Skeletal muscle tissue (tissue), 4 donors: Measurements from ENCODE around the gene ALG3. TPM values are rescaled to one million over a fixed set of nuclear protein-coding genes. Genes with fewer than 3 reads are reported as not detected.

Experiments
- H3K27ac ChIP-seq: one replicate; pipeline ENCODE4 v1.7.0; 2013; ENCODE audit warnings: mild to moderate bottlenecking, low read depth, low read length, inconsistent platforms
- H3K27me3 ChIP-seq, 3 donors: one replicate each; pipeline ENCODE4 v1.7.0; 2013; ENCODE audit warnings: low read length in 3 of 3; ENCODE audit not compliant: control insufficient read depth in 3 of 3, insufficient read depth in 3 of 3
- H3K36me3 ChIP-seq, 3 donors: one replicate each; pipeline ENCODE4 v1.7.0; 2013; ENCODE audit warnings: low read length in 3 of 3; ENCODE audit not compliant: control insufficient read depth in 3 of 3, insufficient read depth in 3 of 3
- H3K4me1 ChIP-seq, 3 donors: one replicate each; pipeline ENCODE4 v1.7.0; 2013; ENCODE audit warnings: low read length in 3 of 3, mild to moderate bottlenecking in 3 of 3; ENCODE audit not compliant: control insufficient read depth in 3 of 3, insufficient read depth in 3 of 3
- H3K4me3 ChIP-seq, 3 donors: one replicate each; pipeline ENCODE4 v1.7.0; 2013; ENCODE audit warnings: low read length in 3 of 3
- H3K9ac ChIP-seq, 3 donors: one replicate each; pipeline ENCODE4 v1.7.0; 2013; ENCODE audit warnings: low read length in 3 of 3, mild to moderate bottlenecking in 3 of 3, moderate library complexity in 2 of 3, low read depth in 1 of 3
- H3K9me3 ChIP-seq, 3 donors: one replicate each; pipeline ENCODE4 v1.7.0; 2013; ENCODE audit warnings: low read length in 3 of 3; ENCODE audit not compliant: control insufficient read depth in 3 of 3
- total RNA-seq: library from RNA; depleted of rRNA; stranded (reverse); fragments of >200 nt; gene quantifications from one replicate; pipeline ENCODE4 v1.2.3, GENCODE V29; 2014
- donor health status: Osteomylitis.

Gene ALG3
- total RNA-seq, 1 donor from 2014 or later: 17.2 TPM

- Histone ChIP-seq H3K27ac (no peak overlapping the region), H3K4me3 (no peak overlapping the region), H3K9ac (no peak overlapping the region), H3K27me3 (peaks cover 0 to 12% (median 4%) of the 10 kb centered on the region in 3 donors), H3K4me1 (peaks cover 0 to 5% (median 0%) of the 10 kb centered on the region in 3 donors), H3K36me3 (peaks cover 35 to 39% (median 39%) of the 10 kb centered on the region in 3 donors), H3K9me3 (no peaks in the 10 kb centered on the region)
Measured at GRCh38 chr3:184242297-184242685, 6.5 kb downstream of the ALG3 start.

GRCh38 chr3:184241447-184242296 is 7.1 kb downstream of the ALG3 start:
- Histone ChIP-seq H3K4me1 (peaks cover 0 to 5% (median 0%) of the 10 kb centered on the region in 3 donors), H3K9ac (no peak overlapping the region), H3K9me3 (no peaks in the 10 kb centered on the region), H3K27me3 (peaks cover 4 to 18% (median 7%) of the 10 kb centered on the region in 3 donors), H3K4me3 (no peak overlapping the region), H3K36me3 (peaks cover 35 to 39% (median 39%) of the 10 kb centered on the region in 3 donors), H3K27ac (no peak overlapping the region)

GRCh38 chr3:184241141-184241446 is 7.7 kb downstream of the ALG3 start:
- no peak overlapping the region for H3K9ac ChIP-seq
- no peak overlapping the region for H3K4me3 ChIP-seq
- H3K9me3 ChIP-seq: no peaks in the 10 kb centered on the region
- peaks cover 0 to 5% (median 0%) of the 10 kb centered on the region in 3 donors for H3K4me1 ChIP-seq
- H3K27ac ChIP-seq: no peak overlapping the region
- peaks cover 5 to 24% (median 7%) of the 10 kb centered on the region in 3 donors for H3K27me3 ChIP-seq
- H3K36me3 ChIP-seq: peaks cover 35 to 39% (median 39%) of the 10 kb centered on the region in 3 donors

GRCh38 chr3:184240384-184241140 is 8.2 kb downstream of the ALG3 start:
- peaks cover 34 to 38% (median 36%) of the 10 kb centered on the region in 3 donors for H3K36me3 ChIP-seq

GRCh38 chr3:184239708-184240107 is 9.1 kb downstream of the ALG3 start:
- H3K36me3 ChIP-seq: peaks cover 25 to 29% (median 27%) of the 10 kb centered on the region in 3 donors
- H3K4me3 ChIP-seq: no peak overlapping the region
- no peaks in the 10 kb centered on the region for H3K9me3 ChIP-seq
- H3K27ac ChIP-seq: no peak overlapping the region
- peaks cover 5 to 24% (median 7%) of the 10 kb centered on the region in 3 donors for H3K27me3 ChIP-seq
- H3K4me1 ChIP-seq: peaks cover 0 to 5% (median 0%) of the 10 kb centered on the region in 3 donors
- no peak overlapping the region for H3K9ac ChIP-seq

More at GRCh38 chr3:184240384-184241140, 8.2 kb downstream of the ALG3 start:
- Histone ChIP-seq H3K27me3 (peaks cover 5 to 24% (median 7%) of the 10 kb centered on the region in 3 donors), H3K4me3 (no peak overlapping the region), H3K9ac (no peak overlapping the region), H3K27ac (no peak overlapping the region), H3K4me1 (peaks cover 0 to 5% (median 0%) of the 10 kb centered on the region in 3 donors), H3K9me3 (no peaks in the 10 kb centered on the region)

GRCh38 chr3:184239221-184239620 is 9.5 kb downstream of the ALG3 start:
- H3K27ac ChIP-seq: no peak overlapping the region
- H3K9me3 ChIP-seq: no peaks in the 10 kb centered on the region
- H3K9ac ChIP-seq: no peak overlapping the region
- H3K36me3 ChIP-seq: peaks cover 20 to 24% (median 22%) of the 10 kb centered on the region in 3 donors
- H3K4me1 ChIP-seq: peaks cover 0 to 5% (median 0%) of the 10 kb centered on the region in 3 donors
- peaks cover 5 to 24% (median 7%) of the 10 kb centered on the region in 3 donors for H3K27me3 ChIP-seq
- H3K4me3 ChIP-seq: no peak overlapping the region

- Histone ChIP-seq H3K4me1 (peaks cover 0 to 5% (median 0%) of the 10 kb centered on the region in 3 donors), H3K27me3 (peaks cover 8 to 27% (median 9%) of the 10 kb centered on the region in 3 donors), H3K36me3 (peaks cover 11 to 15% (median 13%) of the 10 kb centered on the region in 3 donors), H3K4me3 (no peak overlapping the region), H3K9me3 (no peaks in the 10 kb centered on the region), H3K27ac (no peak overlapping the region), H3K9ac (no peak overlapping the region)
Measured at GRCh38 chr3:184238246-184238818, 10.4 kb downstream of the ALG3 start.

- Histone ChIP-seq H3K36me3 (peaks cover 8 to 10% (median 9%) of the 10 kb centered on the region in 3 donors), H3K4me3 (no peak overlapping the region), H3K9me3 (no peaks in the 10 kb centered on the region), H3K4me1 (peaks cover 0 to 5% (median 0%) of the 10 kb centered on the region in 3 donors), H3K27me3 (peaks cover 12 to 32% (median 14%) of the 10 kb centered on the region in 3 donors), H3K9ac (no peak overlapping the region), H3K27ac (no peak overlapping the region)
Measured at GRCh38 chr3:184237807-184238206, 11.0 kb downstream of the ALG3 start.

GRCh38 chr3:184237211-184237610 is 11.6 kb downstream of the ALG3 start:
- Histone ChIP-seq H3K27me3 (peaks cover 17 to 38% (median 18%) of the 10 kb centered on the region in 3 donors), H3K4me3 (no peak overlapping the region), H3K36me3 (peaks cover 2 to 4% (median 3%) of the 10 kb centered on the region in 3 donors), H3K27ac (no peak overlapping the region), H3K4me1 (peaks cover 0 to 5% (median 0%) of the 10 kb centered on the region in 3 donors), H3K9me3 (no peaks in the 10 kb centered on the region), H3K9ac (no peak overlapping the region)
